HEK293 (cell line): ENCODE results near the gene NUFIP1.

ENCODE experiments used
- CTCF ChIA-PET: fragments of 350-600 bp; formaldehyde crosslinking; extraction: SDS; loops from one replicate; lab custom pipeline; 2021; ENCODE audit warnings: antibody characterized with exemption; lab: Yijun Ruan, JAX
- POLR2A ChIA-PET: fragments of 300-600 bp; formaldehyde crosslinking; extraction: SDS; loops from one replicate; lab custom pipeline; 2020; ENCODE audit warnings: antibody characterized with exemption, inconsistent platforms; lab: Yijun Ruan, JAX
- H3K27ac ChIP-seq: fragments of 200-500 bp; sonication (Bioruptor generic); 2 replicates; pipeline ENCODE4 v1.5.1; 2014; ENCODE audit warnings: low read depth, low read length, control low read depth, inconsistent platforms; ENCODE audit errors: extremely low read depth
- H3K36me3 ChIP-seq, 2 experiments: fragments of 200-500 bp in 1 of 2; sonication (Bioruptor generic) in 1 of 2; 1 replicate in 1 of 2; 2 replicates in 1 of 2; pipeline ENCODE4 v1.5.1; 2014 to 2017; ENCODE audit warnings: inconsistent platforms in 2 of 2, low read length in 2 of 2; ENCODE audit not compliant: control insufficient read depth in 2 of 2, insufficient read depth in 1 of 2
- H3K4me1 ChIP-seq: fragments of 200-500 bp; sonication (Bioruptor generic); 2 replicates; pipeline ENCODE4 v1.5.1; 2014; ENCODE audit warnings: mild to moderate bottlenecking, low read length, inconsistent platforms; ENCODE audit not compliant: control insufficient read depth, insufficient read depth
- H3K4me3 ChIP-seq: 2 replicates; pipeline ENCODE4 v1.5.1; 2011; ENCODE audit warnings: low read depth, mild to moderate bottlenecking, control low read depth, low read length, moderate library complexity
- H3K9me3 ChIP-seq: fragments of 200-500 bp; sonication (Bioruptor generic); 2 replicates; pipeline ENCODE4 v1.5.1; 2014; ENCODE audit warnings: low read depth, low read length, inconsistent platforms; ENCODE audit not compliant: control insufficient read depth, insufficient read depth
- GLI2 ChIP-seq: fragments of 450-650 bp; formaldehyde crosslinking; IDR thresholded peaks from 2 replicates; pipeline ENCODE4; 2017; ENCODE audit warnings: missing biosample characterization, missing genetic modification characterization, low read depth, borderline replicate concordance
- GLIS1 ChIP-seq: fragments of 450-650 bp; formaldehyde crosslinking; IDR thresholded peaks from 2 replicates; pipeline ENCODE4 v1.5.1; 2016; ENCODE audit warnings: missing biosample characterization, missing genetic modification characterization
- PATZ1 ChIP-seq: fragments of 450-650 bp; formaldehyde crosslinking; IDR thresholded peaks from 2 replicates; pipeline ENCODE4 v1.5.1; 2016; ENCODE audit warnings: missing biosample characterization, missing genetic modification characterization
- PRDM10 ChIP-seq: fragments of 450-650 bp; formaldehyde crosslinking; IDR thresholded peaks from 2 replicates; pipeline ENCODE4 v1.5.1; 2016; ENCODE audit warnings: missing biosample characterization, missing genetic modification characterization
- SALL2 ChIP-seq: fragments of 450-650 bp; formaldehyde crosslinking; IDR thresholded peaks from 2 replicates; pipeline ENCODE4 v1.5.0; 2017; ENCODE audit warnings: missing biosample characterization, mild to moderate bottlenecking, missing genetic modification characterization, borderline replicate concordance
- YY2 ChIP-seq: fragments of 450-650 bp; formaldehyde crosslinking; IDR thresholded peaks from 2 replicates; pipeline ENCODE4 v1.5.1; 2016; ENCODE audit warnings: missing biosample characterization, missing genetic modification characterization
- ZBTB1 ChIP-seq: fragments of 450-650 bp; formaldehyde crosslinking; IDR thresholded peaks from 2 replicates; pipeline ENCODE4 v1.5.1; 2016; ENCODE audit warnings: missing biosample characterization, missing genetic modification characterization
- ZEB2 ChIP-seq: fragments of 450-650 bp; formaldehyde crosslinking; IDR thresholded peaks from 2 replicates; pipeline ENCODE4 v1.5.1; 2016; ENCODE audit warnings: missing biosample characterization, missing genetic modification characterization
- ZFHX2 ChIP-seq: fragments of 450-650 bp; formaldehyde crosslinking; conservative IDR thresholded peaks from 2 replicates; pipeline ENCODE4 v1.5.1; 2016; ENCODE audit warnings: missing biosample characterization, missing genetic modification characterization
- ZNF140 ChIP-seq: fragments of 450-650 bp; formaldehyde crosslinking; IDR thresholded peaks from 2 replicates; pipeline ENCODE4 v1.5.1; 2016; ENCODE audit warnings: missing biosample characterization, missing genetic modification characterization
- ZNF146 ChIP-seq: fragments of 450-650 bp; formaldehyde crosslinking; IDR thresholded peaks from 2 replicates; pipeline ENCODE4 v1.5.1; 2016; ENCODE audit warnings: missing biosample characterization, missing genetic modification characterization
- ZNF18 ChIP-seq: fragments of 450-650 bp; formaldehyde crosslinking; IDR thresholded peaks from 2 replicates; pipeline ENCODE4 v1.5.1; 2016; ENCODE audit warnings: missing biosample characterization, missing genetic modification characterization
- ZNF184 ChIP-seq: fragments of 450-650 bp; IDR thresholded peaks from 2 replicates; pipeline ENCODE4 v1.5.1; 2018; ENCODE audit warnings: missing biosample characterization, mild to moderate bottlenecking, missing genetic modification characterization
- ZNF350 ChIP-seq: fragments of 450-650 bp; formaldehyde crosslinking; IDR thresholded peaks from 2 replicates; pipeline ENCODE4 v1.5.0; 2017; ENCODE audit warnings: missing biosample characterization, mild to moderate bottlenecking, missing genetic modification characterization
- ZNF391 ChIP-seq: fragments of 450-650 bp; formaldehyde crosslinking; IDR thresholded peaks from 2 replicates; pipeline ENCODE4 v1.5.1; 2016; ENCODE audit warnings: low read depth, missing biosample characterization, missing genetic modification characterization, borderline replicate concordance
- ZNF416 ChIP-seq: fragments of 450-650 bp; formaldehyde crosslinking; IDR thresholded peaks from 2 replicates; pipeline ENCODE4 v1.5.1; 2016; ENCODE audit warnings: missing biosample characterization, missing genetic modification characterization
- ZNF48 ChIP-seq: fragments of 450-650 bp; formaldehyde crosslinking; IDR thresholded peaks from 2 replicates; pipeline ENCODE4 v1.5.1; 2016; ENCODE audit warnings: missing biosample characterization, missing genetic modification characterization
- ZNF518A ChIP-seq: fragments of 450-650 bp; formaldehyde crosslinking; conservative IDR thresholded peaks from 2 replicates; pipeline ENCODE4 v1.5.1; 2016; ENCODE audit warnings: low read depth, missing biosample characterization, missing genetic modification characterization
- ZNF560 ChIP-seq: fragments of 450-650 bp; formaldehyde crosslinking; IDR thresholded peaks from 2 replicates; pipeline ENCODE4 v1.5.1; 2017; ENCODE audit warnings: missing biosample characterization, missing genetic modification characterization, borderline replicate concordance
- ZNF658 ChIP-seq: fragments of 450-650 bp; formaldehyde crosslinking; IDR thresholded peaks from 2 replicates; pipeline ENCODE4; 2016; ENCODE audit warnings: missing biosample characterization, missing genetic modification characterization
- ZNF692 ChIP-seq: fragments of 450-650 bp; formaldehyde crosslinking; IDR thresholded peaks from 2 replicates; pipeline ENCODE4 v1.5.1; 2016; ENCODE audit warnings: missing biosample characterization, missing genetic modification characterization
- ZNF701 ChIP-seq: fragments of 450-650 bp; formaldehyde crosslinking; IDR thresholded peaks from 2 replicates; pipeline ENCODE4 v1.5.1; 2016; ENCODE audit warnings: missing biosample characterization, missing genetic modification characterization
- ZNF785 ChIP-seq: fragments of 450-650 bp; formaldehyde crosslinking; IDR thresholded peaks from 2 replicates; pipeline ENCODE4 v1.5.1; 2016; ENCODE audit warnings: missing biosample characterization, missing genetic modification characterization
- ZXDB ChIP-seq: fragments of 450-650 bp; formaldehyde crosslinking; IDR thresholded peaks from 2 replicates; pipeline ENCODE4 v1.5.1; 2016; ENCODE audit warnings: missing biosample characterization, missing genetic modification characterization

Gene NUFIP1

GRCh38 chr13:44918326-44919103, 70.8 kb downstream of the NUFIP1 start:
- ChIA-PET CTCF (interaction anchor here (0.6 to 2.0 kb wide), 6 partner anchors 22 to 606 kb away, joined by 3 to 9 read pairs (median 3); no protein-coding TSS in a partner anchor), POLR2A (no interaction called here)
- peaks cover 2% of the 10 kb centered on the region for H3K4me1 ChIP-seq
- H3K36me3 ChIP-seq = no peaks in the 10 kb centered on the region
- no peaks in the 10 kb centered on the region for H3K9me3 ChIP-seq
- H3K4me3 ChIP-seq = peak overlapping the region; percentile 58
- peak overlapping the region; percentile 91 for H3K27ac ChIP-seq
- TF ChIP-seq ZNF518A (tag by site-specific recombination) = no peak
- TF ChIP-seq ZNF350 (tag by site-specific recombination) = no peak
- TF ChIP-seq ZNF560 (tag by site-specific recombination) = no peak
- TF ChIP-seq ZBTB1 (tag by site-specific recombination) = no peak
- TF ChIP-seq ZNF18 (tag by site-specific recombination) = no peak
- TF ChIP-seq ZNF658 (tag by site-specific recombination) = no peak
- TF ChIP-seq ZFHX2 (tag by site-specific recombination) = no peak
- peak; percentile 54 for TF ChIP-seq PATZ1 (tag by site-specific recombination)
- TF ChIP-seq ZXDB (tag by site-specific recombination) = peak; percentile 69; the same call in 1 of the 2 replicates
- no peak for TF ChIP-seq ZNF146 (tag by site-specific recombination)
- TF ChIP-seq ZNF416 (tag by site-specific recombination) = no peak
- no peak for TF ChIP-seq ZNF785 (tag by site-specific recombination)
- TF ChIP-seq PRDM10 (tag by site-specific recombination) = peak; percentile 84
- no peak; the same call in 1 of the 2 replicates for TF ChIP-seq ZEB2 (tag by site-specific recombination)
- TF ChIP-seq SALL2 = no peak
- TF ChIP-seq ZNF692 (tag by site-specific recombination) = no peak
- 0 out of 2 replicates have a peak, but pooled peaks have one; percentile 1 for TF ChIP-seq ZNF391 (tag by site-specific recombination)
- no peak for TF ChIP-seq ZNF48 (tag by site-specific recombination)
- no peak for TF ChIP-seq GLIS1 (tag by site-specific recombination)
- no peak for TF ChIP-seq ZNF701 (tag by site-specific recombination)
- TF ChIP-seq GLI2 (tag by site-specific recombination) = no peak
- TF ChIP-seq YY2 = no peak
- no peak for TF ChIP-seq ZNF184
- no peak for TF ChIP-seq ZNF140
